Measurements from ENCODE around the gene ZCWPW1. TPM values are rescaled to one million over a fixed set of nuclear protein-coding genes. Genes with fewer than 3 reads are reported as not detected.

ZCWPW1 gene
- total and polyA plus RNA-seq, 2 of the 13 experiments (the other 11 are each of a cell fraction or from before 2014, with no cell fraction given), result 2.4 to 2.5 TPM

GRCh38 chr7:100428199-100428966, at the start of gene ZCWPW1 (continued):
- TF ChIP-seq HMGXB3 (CRISPR knock-in tag; IDR thresholded peaks at IDR 0.05; ENCODE audit: borderline replicate concordance), result peak; percentile 23; the same call in 1 of the 2 replicates
- 0 out of 2 replicates have a peak, but pooled peaks have one; percentile 51 for TF ChIP-seq ZNF552 (CRISPR knock-in tag; IDR thresholded peaks at IDR 0.05; ENCODE audit: borderline replicate concordance)
- TF ChIP-seq ZNF510 (CRISPR knock-in tag; IDR thresholded peaks at IDR 0.05; ENCODE audit: low read depth), result peak; percentile 26
- TF ChIP-seq MED8 (CRISPR knock-in tag; IDR thresholded peaks at IDR 0.05; ENCODE audit: insufficient replicate concordance), result peak; percentile 15
- TF ChIP-seq ELF4 (CRISPR knock-in tag; IDR thresholded peaks at IDR 0.05; ENCODE audit: borderline replicate concordance), result no peak
- TF ChIP-seq ZBED4 (CRISPR knock-in tag; IDR thresholded peaks at IDR 0.05; ENCODE audit: borderline replicate concordance), result peak; percentile 41
- TF ChIP-seq HNRNPUL1 (IDR thresholded peaks at IDR 0.05; ENCODE audit: low read depth, low read length), result no peak
- no peak for TF ChIP-seq GABPA (IDR thresholded peaks at IDR 0.05; ENCODE audit: low read depth, low read length)
- peak; percentile 78 for TF ChIP-seq GABPA (CRISPR knock-in tag; IDR thresholded peaks at IDR 0.05; ENCODE audit: low read depth)
- TF ChIP-seq POLR2AphosphoS5 (IDR thresholded peaks at IDR 0.05; ENCODE audit: low read depth, low read length), result peak; percentile 99
- no peak for TF ChIP-seq SRSF4 (IDR thresholded peaks at IDR 0.05; ENCODE audit: low read depth, low read length, poor library complexity, severe bottlenecking)
- TF ChIP-seq TFDP1 (CRISPR knock-in tag; IDR thresholded peaks at IDR 0.05; ENCODE audit: borderline replicate concordance), result peak; percentile 99
- TF ChIP-seq RFX3 (CRISPR knock-in tag; IDR thresholded peaks at IDR 0.05), result no peak
- TF ChIP-seq, protein P1, sequence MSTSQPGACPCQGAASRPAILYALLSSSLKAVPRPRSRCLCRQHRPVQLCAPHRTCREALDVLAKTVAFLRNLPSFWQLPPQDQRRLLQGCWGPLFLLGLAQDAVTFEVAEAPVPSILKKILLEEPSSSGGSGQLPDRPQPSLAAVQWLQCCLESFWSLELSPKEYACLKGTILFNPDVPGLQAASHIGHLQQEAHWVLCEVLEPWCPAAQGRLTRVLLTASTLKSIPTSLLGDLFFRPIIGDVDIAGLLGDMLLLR (CRISPR knock-in tag; IDR thresholded peaks at IDR 0.05), result peak; percentile 68
- TF ChIP-seq SCMH1 (CRISPR knock-in tag; IDR thresholded peaks at IDR 0.05; ENCODE audit: borderline replicate concordance), result no peak
- TF ChIP-seq ATF7-NPFF (CRISPR knock-in tag; IDR thresholded peaks at IDR 0.05; ENCODE audit: low read depth), result peak; percentile 95
- TF ChIP-seq FOXM1 (CRISPR knock-in tag; IDR thresholded peaks at IDR 0.05), result peak; percentile 73
- TF ChIP-seq THYN1 (CRISPR knock-in tag; IDR thresholded peaks at IDR 0.05; ENCODE audit: borderline replicate concordance, low read depth), result no peak

Data from HepG2 (cell line).